DND-41 (cell line): ENCODE measurements around the gene PLK5.
"Not testable (repeated sequence)": the region's sequence is repeated elsewhere in the genome, so short reads cannot be mapped to it uniquely, and the experiment has no call there.

Experiments used
- ATAC-seq: fragments of 200-7000 bp; cut with Tn5 transposase; 3 replicates; pipeline ENCODE4 v1.9.1; 2021; ENCODE audit warnings: low read depth; ENCODE audit not compliant: insufficient read depth
- DNase-seq: peaks from one replicate; pipeline ENCODE4 v3.0.0-alpha.2; 2020
- H2AFZ ChIP-seq: 2 replicates; pipeline ENCODE4 v1.6.0; 2012; ENCODE audit warnings: low read depth, low read length
- H3K27ac ChIP-seq: 2 replicates; pipeline ENCODE4 v1.5.1; 2012; ENCODE audit warnings: low read length, inconsistent platforms
- H3K27me3 ChIP-seq: fragments of 200-600 bp; sonication (generic); 2 replicates; pipeline ENCODE4 v1.6.0; 2012; ENCODE audit warnings: low read length, mild to moderate bottlenecking, inconsistent platforms; ENCODE audit not compliant: insufficient read depth, poor library complexity
- H3K36me3 ChIP-seq: 2 replicates; pipeline ENCODE4 v1.5.1; 2012; ENCODE audit warnings: low read length, inconsistent platforms; ENCODE audit not compliant: insufficient read depth
- H3K4me1 ChIP-seq: 2 replicates; pipeline ENCODE4 v1.5.1; 2012; ENCODE audit warnings: mild to moderate bottlenecking, low read length; ENCODE audit not compliant: insufficient read depth
- H3K4me2 ChIP-seq: 2 replicates; pipeline ENCODE4 v1.6.0; 2012; ENCODE audit warnings: mild to moderate bottlenecking, moderate library complexity, low read length, inconsistent platforms; ENCODE audit not compliant: insufficient read depth
- H3K4me3 ChIP-seq, 2 experiments: fragments of 200-600 bp in 1 of 2; shearing (Covaris generic) in 1 of 2; 2 replicates each; pipeline ENCODE4 v1.5.1; 2012 to 2016; ENCODE audit warnings: inconsistent platforms in 2 of 2, low read length in 2 of 2, mild to moderate bottlenecking in 2 of 2, low read depth in 1 of 2, moderate library complexity in 1 of 2
- H3K79me2 ChIP-seq: 2 replicates; pipeline ENCODE4 v1.6.0; 2012; ENCODE audit warnings: low read length, inconsistent platforms; ENCODE audit not compliant: insufficient read depth
- H3K9ac ChIP-seq: 2 replicates; pipeline ENCODE4 v1.6.0; 2012; ENCODE audit warnings: low read depth, mild to moderate bottlenecking, inconsistent platforms, low read length, moderate library complexity
- H3K9me3 ChIP-seq: 2 replicates; pipeline ENCODE4 v1.5.1; 2012; ENCODE audit warnings: low read length, moderate library complexity, mild to moderate bottlenecking, inconsistent platforms; ENCODE audit not compliant: insufficient read depth, severe bottlenecking
- H4K20me1 ChIP-seq: 2 replicates; pipeline ENCODE4 v1.6.0; 2012; ENCODE audit warnings: low read length; ENCODE audit not compliant: insufficient read depth
- CTCF ChIP-seq: IDR thresholded peaks from 2 replicates; pipeline ENCODE4 v1.5.1; 2012; ENCODE audit warnings: borderline replicate concordance, low read length, moderate library complexity, mild to moderate bottlenecking; ENCODE audit not compliant: poor library complexity, severe bottlenecking; ENCODE audit errors: extremely low read depth
- EZH2 ChIP-seq: IDR thresholded peaks from 3 replicates; pipeline ENCODE4 v1.6.1; 2012; ENCODE audit warnings: borderline replicate concordance, low read depth, mild to moderate bottlenecking, moderate library complexity, low read length, inconsistent platforms; ENCODE audit not compliant: severe bottlenecking

The PLK5 gene

GRCh38 chr19:1497578-1498235 lies 26.2 kb upstream of the PLK5 start:
- Histone ChIP-seq H3K4me3 (no peak overlapping the region), H4K20me1 (no peaks in the 10 kb centered on the region), H3K9me3 (no peaks in the 10 kb centered on the region), H3K79me2 (no peaks in the 10 kb centered on the region), H3K36me3 (no peaks in the 10 kb centered on the region), H3K9ac (no peak overlapping the region), H3K4me1 (no peaks in the 10 kb centered on the region), H2AFZ (no peak overlapping the region), H3K27me3 (no peaks in the 10 kb centered on the region), H3K27ac (no peak overlapping the region), H3K4me2 (no peak overlapping the region)
- TF ChIP-seq CTCF (no peak), EZH2 (no peak)
- ATAC-seq, result no peak
- no peak for DNase-seq

GRCh38 chr19:1499231-1499630 lies 24.6 kb upstream of the PLK5 start:
- H3K4me2 ChIP-seq, H3K27me3 ChIP-seq, H3K4me1 ChIP-seq, H3K36me3 ChIP-seq, H3K9me3 ChIP-seq, H3K27ac ChIP-seq, H2AFZ ChIP-seq, H3K79me2 ChIP-seq, H3K9ac ChIP-seq, H4K20me1 ChIP-seq, ATAC-seq, H3K4me3 ChIP-seq, DNase-seq: not testable (repeated sequence)

- H3K4me3 ChIP-seq, result no peak overlapping the region
- 0 out of 2 replicates have a peak, but pooled peaks cover 3% of the 10 kb centered on the region for H3K4me1 ChIP-seq
- no peak overlapping the region for H3K9ac ChIP-seq
- ATAC-seq, result no peak
- H3K27ac ChIP-seq, result no peak overlapping the region
- no peaks in the 10 kb centered on the region for H4K20me1 ChIP-seq
- no peak overlapping the region for H2AFZ ChIP-seq
- H3K79me2 ChIP-seq, result no peaks in the 10 kb centered on the region
- H3K9me3 ChIP-seq, result no peaks in the 10 kb centered on the region
- no peaks in the 10 kb centered on the region for H3K36me3 ChIP-seq
- no peak for DNase-seq
- H3K27me3 ChIP-seq, result no peaks in the 10 kb centered on the region
- TF ChIP-seq CTCF, result no peak
- no peak for TF ChIP-seq EZH2
- no peak overlapping the region for H3K4me2 ChIP-seq
These were observed 22.7 kb upstream of the PLK5 start for GRCh38 chr19:1501200-1501595.

- H3K27ac ChIP-seq, result no peak overlapping the region
- no peaks in the 10 kb centered on the region for H3K79me2 ChIP-seq
- H3K4me3 ChIP-seq, result no peak overlapping the region
- H2AFZ ChIP-seq, result no peak overlapping the region
- TF ChIP-seq CTCF (no peak), EZH2 (no peak)
- no peak for DNase-seq
- no peaks in the 10 kb centered on the region for H3K27me3 ChIP-seq
- no peaks in the 10 kb centered on the region for H3K36me3 ChIP-seq
- H3K4me2 ChIP-seq, result no peak overlapping the region
- ATAC-seq, result no peak
- H4K20me1 ChIP-seq, result no peaks in the 10 kb centered on the region
- no peaks in the 10 kb centered on the region for H3K9me3 ChIP-seq
- H3K9ac ChIP-seq, result no peak overlapping the region
- 0 out of 2 replicates have a peak, but pooled peaks cover 3% of the 10 kb centered on the region for H3K4me1 ChIP-seq
These were observed 21.3 kb upstream of the PLK5 start for GRCh38 chr19:1502433-1503088.
